ENCODE measurements around the gene CXorf58. TPM values are rescaled to one million over a fixed set of nuclear protein-coding genes. Genes with fewer than 3 reads are reported as not detected.

CXorf58 gene
- total and polyA plus RNA-seq, 2 donors (not counting 1 experiment from before 2014, with no cell fraction given): 0.07 TPM; not detected in 1

DNA sequence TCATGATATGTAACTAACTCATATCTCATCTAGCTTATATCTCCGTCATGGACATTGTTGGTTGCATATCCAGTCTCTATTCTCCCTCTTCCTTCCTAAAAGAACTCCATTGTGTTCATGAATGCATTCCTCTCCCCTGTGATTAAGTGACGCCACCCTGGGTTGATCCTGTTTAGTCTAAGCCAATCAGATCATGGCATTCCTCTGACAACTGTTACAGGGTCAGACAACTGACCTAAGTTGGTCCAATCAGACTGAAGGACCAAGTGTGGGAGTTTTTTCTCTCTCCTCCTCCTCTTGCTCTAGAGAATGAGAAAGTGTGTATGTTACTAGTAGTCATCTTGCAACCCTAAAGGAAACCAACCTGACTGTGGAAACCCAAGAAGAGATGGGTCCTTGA lies 3.7 kb upstream of the CXorf58 start:
- Histone ChIP-seq H3K9ac (ENCODE audit: low read length) (no peak overlapping the region), H3K79me2 (ENCODE audit: control insufficient read depth, insufficient read depth, low read length) (no peaks in the 10 kb centered on the region), H3K36me3 (replicated peaks in 1 of 2; ENCODE audit: control extremely low read depth in 1 of 2, control insufficient read depth in 1 of 2, extremely low read depth in 1 of 2, insufficient read depth in 2 of 2, low read length in 1 of 2) (no peaks in the 10 kb centered on the region), H3K9me3 (ENCODE audit: control extremely low read depth in 1 of 3, control insufficient read depth in 2 of 3, insufficient read depth in 1 of 3, low read length in 2 of 3) (no peaks in the 10 kb centered on the region), H3K4me1 (ENCODE audit: control insufficient read depth in 2 of 2, insufficient read depth in 2 of 2, low read length in 2 of 2) (peaks cover 10 to 25% of the 10 kb centered on the region in 2 donors), H3K27me3 (replicated peaks in 1 of 4; ENCODE audit: control extremely low read depth in 1 of 4, control insufficient read depth in 3 of 4, insufficient read depth in 4 of 4, low read length in 3 of 4) (no peaks in the 10 kb centered on the region), H3K4me3 (ENCODE audit: control extremely low read depth in 1 of 5, extremely low read depth in 1 of 5, insufficient read depth in 1 of 5, low read depth in 2 of 5, low read length in 4 of 5) (no peak overlapping the region), H3K4me2 (replicated peaks; ENCODE audit: low read depth, low read length, poor library complexity, severe bottlenecking) (no peak overlapping the region), H2AFZ (ENCODE audit: insufficient read depth, low read depth, low read length, poor library complexity, severe bottlenecking) (no peak overlapping the region), H3K27ac (ENCODE audit: low read length in 2 of 2) (no peak overlapping the region), H4K20me1 (ENCODE audit: control insufficient read depth, insufficient read depth, low read length, poor library complexity, severe bottlenecking) (no peaks in the 10 kb centered on the region)
- POLR2A ChIA-PET: no interaction called here
- no peaks in the 10 kb centered on the region for H3K9me3 Mint-ChIP-seq (ENCODE audit: insufficient read depth)
- 100% methylated on average over 1 of the region's 2 CpGs for WGBS (ENCODE audit: insufficient coverage)
- no peak for DNase-seq
- peak overlapping the region; percentile 46 for H3K27ac Mint-ChIP-seq
- H3K4me3 Mint-ChIP-seq: no peak overlapping the region
- intact Hi-C loops (cut with micrococcal nuclease): loop anchor here (5.0 to 10.0 kb wide), 2 partner anchors 162 to 239 kb away; partner anchors contain the start of genes ACOT9 and PRDX4
- H3K27me3 Mint-ChIP-seq: no peaks in the 10 kb centered on the region
- ATAC-seq (ENCODE audit: low read depth): no peak
- TF ChIP-seq EZH2 (IDR thresholded peaks at IDR 0.05; ENCODE audit: borderline replicate concordance, insufficient read depth, low read depth, low read length, poor library complexity, severe bottlenecking) (no peak), CTCF (IDR thresholded peaks at IDR 0.05) (no peak)
- CTCF ChIA-PET: interaction anchor here (0.6 to 4.2 kb wide), 5 partner anchors 121 to 1919 kb away, joined by 3 to 91 read pairs (median 6); partner anchors contain the start of gene SAT1
- H3K4me1 Mint-ChIP-seq: peaks cover 17% of the 10 kb centered on the region

- H3K27ac ChIP-seq (ENCODE audit: low read length in 2 of 2): peak overlapping the region; percentile 77 to 91
- TF ChIP-seq CTCF (IDR thresholded peaks at IDR 0.05) (no peak), EZH2 (IDR thresholded peaks at IDR 0.05; ENCODE audit: borderline replicate concordance, insufficient read depth, low read depth, low read length, poor library complexity, severe bottlenecking) (no peak)
- peak overlapping the region in 4 of 5 experiments; percentile 60 to 73 (median 60) for H3K4me3 ChIP-seq (ENCODE audit: control extremely low read depth in 1 of 5, extremely low read depth in 1 of 5, insufficient read depth in 1 of 5, low read depth in 2 of 5, low read length in 4 of 5)
- H3K4me1 ChIP-seq (ENCODE audit: control insufficient read depth in 2 of 2, insufficient read depth in 2 of 2, low read length in 2 of 2): peaks cover 7 to 18% of the 10 kb centered on the region in 2 donors
- peak overlapping the region; percentile 81 for H3K27ac Mint-ChIP-seq
- no peak for DNase-seq
- H2AFZ ChIP-seq (ENCODE audit: insufficient read depth, low read depth, low read length, poor library complexity, severe bottlenecking): peak overlapping the region; percentile 74
- 0% methylated on average over 4 of the region's 12 CpGs for WGBS (ENCODE audit: insufficient coverage)
- no peaks in the 10 kb centered on the region for H3K9me3 Mint-ChIP-seq (ENCODE audit: insufficient read depth)
- intact Hi-C loops (cut with micrococcal nuclease): loop anchor here (1.0 to 10.0 kb wide), 3 partner anchors 124 to 245 kb away; partner anchors contain the start of genes PRDX4 and SAT1
- peak overlapping the region; percentile 80 for H3K4me2 ChIP-seq (replicated peaks; ENCODE audit: low read depth, low read length, poor library complexity, severe bottlenecking)
- H3K9ac ChIP-seq (ENCODE audit: low read length): peak overlapping the region; percentile 71
- no peak for ATAC-seq (ENCODE audit: low read depth)
- H3K27me3 Mint-ChIP-seq: no peaks in the 10 kb centered on the region
- CTCF ChIA-PET: interaction anchor here (0.7 to 4.0 kb wide), 6 partner anchors 48 to 336 kb away, joined by 3 to 35 read pairs (median 4); partner anchors contain the start of genes EIF2S3, KLHL15 and PRDX4
- no peaks in the 10 kb centered on the region for H3K27me3 ChIP-seq (replicated peaks in 1 of 4; ENCODE audit: control extremely low read depth in 1 of 4, control insufficient read depth in 3 of 4, insufficient read depth in 4 of 4, low read length in 3 of 4)
- H3K36me3 ChIP-seq (replicated peaks in 1 of 2; ENCODE audit: control extremely low read depth in 1 of 2, control insufficient read depth in 1 of 2, extremely low read depth in 1 of 2, insufficient read depth in 2 of 2, low read length in 1 of 2): no peaks in the 10 kb centered on the region
- H3K4me1 Mint-ChIP-seq: peaks cover 17% of the 10 kb centered on the region
- no peaks in the 10 kb centered on the region for H3K79me2 ChIP-seq (ENCODE audit: control insufficient read depth, insufficient read depth, low read length)
- POLR2A ChIA-PET: interaction anchor here (1.0 to 2.2 kb wide), 3 partner anchors 119 to 147 kb away, joined by 5 to 11 read pairs (median 8); partner anchors contain the start of gene SAT1
- peak overlapping the region; percentile 88 for H3K4me3 Mint-ChIP-seq
- H4K20me1 ChIP-seq (ENCODE audit: control insufficient read depth, insufficient read depth, low read length, poor library complexity, severe bottlenecking): no peaks in the 10 kb centered on the region
- H3K9me3 ChIP-seq (ENCODE audit: control extremely low read depth in 1 of 3, control insufficient read depth in 2 of 3, insufficient read depth in 1 of 3, low read length in 2 of 3): no peaks in the 10 kb centered on the region
These were observed 702 bp upstream of the CXorf58 start for GRCh38 chrX:23907111-23907497.
